GM12874 (cell line): ENCODE measurements around the gene OR7G3.

Experiments
- TF ChIP-seq, protein P1 (sequence below): IDR thresholded peaks from 2 replicates; pipeline ENCODE4 v1.5.1; 2011; ENCODE audit warnings: low read depth, mild to moderate bottlenecking, control low read depth, low read length, moderate library complexity; ENCODE audit not compliant: insufficient read depth

Gene OR7G3

DNA sequence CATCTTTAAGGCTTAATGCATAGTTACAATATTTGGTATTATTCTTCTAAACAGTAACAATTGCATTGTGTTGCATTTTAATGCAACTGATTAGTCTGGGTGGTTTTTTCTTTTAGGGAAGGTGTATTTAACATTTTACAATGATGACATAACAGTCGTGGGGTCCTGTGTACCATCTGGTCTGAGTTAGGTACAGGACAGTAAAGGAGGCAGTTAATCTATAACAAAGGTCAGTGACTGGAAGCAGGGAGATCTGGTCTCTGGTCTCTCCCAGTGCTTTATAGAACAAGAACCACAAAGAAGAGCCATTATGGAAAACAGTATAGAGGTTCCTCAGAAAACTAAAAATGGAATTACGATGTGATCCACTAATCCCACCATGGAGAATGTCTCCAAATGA lies 16.8 kb downstream of the OR7G3 start:
- TF ChIP-seq, protein P1, sequence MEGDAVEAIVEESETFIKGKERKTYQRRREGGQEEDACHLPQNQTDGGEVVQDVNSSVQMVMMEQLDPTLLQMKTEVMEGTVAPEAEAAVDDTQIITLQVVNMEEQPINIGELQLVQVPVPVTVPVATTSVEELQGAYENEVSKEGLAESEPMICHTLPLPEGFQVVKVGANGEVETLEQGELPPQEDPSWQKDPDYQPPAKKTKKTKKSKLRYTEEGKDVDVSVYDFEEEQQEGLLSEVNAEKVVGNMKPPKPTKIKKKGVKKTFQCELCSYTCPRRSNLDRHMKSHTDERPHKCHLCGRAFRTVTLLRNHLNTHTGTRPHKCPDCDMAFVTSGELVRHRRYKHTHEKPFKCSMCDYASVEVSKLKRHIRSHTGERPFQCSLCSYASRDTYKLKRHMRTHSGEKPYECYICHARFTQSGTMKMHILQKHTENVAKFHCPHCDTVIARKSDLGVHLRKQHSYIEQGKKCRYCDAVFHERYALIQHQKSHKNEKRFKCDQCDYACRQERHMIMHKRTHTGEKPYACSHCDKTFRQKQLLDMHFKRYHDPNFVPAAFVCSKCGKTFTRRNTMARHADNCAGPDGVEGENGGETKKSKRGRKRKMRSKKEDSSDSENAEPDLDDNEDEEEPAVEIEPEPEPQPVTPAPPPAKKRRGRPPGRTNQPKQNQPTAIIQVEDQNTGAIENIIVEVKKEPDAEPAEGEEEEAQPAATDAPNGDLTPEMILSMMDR = no peak

DNA sequence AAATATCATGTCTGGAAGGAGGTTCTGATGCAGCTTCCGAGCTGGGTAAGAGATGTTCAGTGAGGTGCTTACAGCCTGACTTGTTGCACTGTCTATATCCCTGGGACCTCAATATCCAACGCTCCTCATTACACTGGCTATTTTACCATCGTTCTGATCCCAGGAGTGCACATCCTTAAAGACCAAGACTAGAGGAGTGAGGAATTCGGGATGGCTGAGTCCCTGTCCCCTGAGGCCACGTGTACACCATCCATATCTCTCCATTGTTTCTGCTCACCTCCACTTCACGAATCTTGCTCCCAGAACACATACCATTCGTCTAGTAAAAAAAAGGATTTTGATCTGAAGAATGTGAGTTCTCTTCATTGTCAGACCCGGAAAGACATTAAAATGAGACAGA lies 19.4 kb downstream of the OR7G3 start, which contains the start of gene OR7G2:
TSS of gene OR7G2 (minus strand) at position 101 of the 400 bp plus-strand sequence. CDS start 4,232 bp downstream, outside the sequence.
- TF ChIP-seq, protein P1 = no peak

DNA sequence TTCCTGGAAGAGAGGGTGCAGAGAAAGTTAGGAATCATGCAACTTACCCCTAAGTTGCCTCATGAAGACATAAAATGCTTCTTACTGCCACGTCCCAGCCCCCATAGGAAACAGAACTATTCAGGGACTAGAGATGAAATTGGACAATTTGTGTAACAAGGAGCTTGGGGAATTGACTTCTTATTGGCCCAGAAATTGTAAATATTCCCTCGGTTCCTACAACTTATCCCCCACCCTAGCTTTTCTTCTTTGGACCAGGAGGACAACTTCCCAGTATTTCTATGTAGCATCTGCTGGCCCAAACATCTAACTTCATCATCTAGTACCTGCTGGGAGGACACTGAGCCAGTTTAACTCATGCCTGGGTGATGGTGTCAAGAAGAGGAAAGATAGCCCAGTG lies 40.0 kb downstream of the OR7G3 start, which contains the start of gene OR1M1:
TSS of gene OR1M1 (plus strand) at position 301 of the 400 bp plus-strand sequence. CDS start 6,184 bp downstream, outside the sequence.
- TF ChIP-seq, protein P1 = no peak

DNA sequence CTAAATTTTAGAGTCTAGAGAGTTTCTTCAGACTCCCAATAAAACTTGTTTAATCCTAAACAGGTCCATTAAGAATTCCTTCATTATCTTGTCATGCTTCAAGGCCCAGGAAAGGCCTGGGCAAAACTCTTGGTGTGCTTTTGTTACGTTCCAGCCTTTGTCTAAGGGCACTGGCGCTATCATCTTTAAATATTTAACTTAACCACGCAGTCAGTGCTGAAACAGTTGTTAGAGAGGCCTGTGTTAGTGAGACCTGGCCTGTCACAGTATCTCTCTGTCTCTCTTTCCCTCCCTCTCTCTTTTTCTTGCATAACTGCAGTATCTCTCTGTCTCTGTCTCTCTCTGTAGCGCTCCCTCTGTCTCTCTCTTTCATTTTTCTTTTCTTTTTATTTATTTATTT lies 48.1 kb downstream of the OR7G3 start:
- TF ChIP-seq, protein P1 = no peak

DNA sequence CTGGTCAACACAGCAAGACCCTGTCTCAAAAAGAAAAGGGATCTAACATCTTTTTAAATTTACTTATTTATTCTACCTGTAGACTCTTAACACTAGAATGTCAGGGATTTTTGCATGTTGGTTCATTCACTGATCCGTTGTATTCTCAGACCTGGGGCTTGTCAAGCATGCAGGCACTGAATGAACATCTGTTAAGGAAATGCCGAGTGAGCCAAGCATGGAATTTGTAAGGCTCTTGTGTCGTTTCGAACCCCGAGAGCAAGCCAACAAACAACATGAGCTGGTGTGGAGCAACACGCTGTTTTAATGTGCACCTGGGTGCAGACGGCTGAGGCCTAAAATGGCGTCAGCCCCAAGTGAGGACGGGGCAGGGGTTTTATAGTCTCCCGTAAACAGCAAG lies 49.8 kb downstream of the OR7G3 start:
- TF ChIP-seq, protein P1 = no peak
